DOHH2 (cell line): Measurements from ENCODE around the gene HLA-DMA.

Source experiments
- CTCF ChIP-seq: fragments of 200-600 bp; sonication (generic); IDR thresholded peaks from one replicate; pipeline ENCODE4 v1.5.1; 2014; ENCODE audit warnings: antibody characterized with exemption, mild to moderate bottlenecking, low read depth, low read length; ENCODE audit not compliant: poor library complexity, severe bottlenecking
- EZH2phosphoT487 ChIP-seq: fragments of 200-600 bp; sonication (generic); IDR thresholded peaks from 2 replicates; pipeline ENCODE4 v1.6.1; 2017; ENCODE audit warnings: borderline replicate concordance, mild to moderate bottlenecking, antibody characterized with exemption, low read length, moderate library complexity, mixed read lengths

GRCh38 chr6:32954267-32954666 is 1.4 kb upstream of the HLA-DMA start:
- TF ChIP-seq CTCF (no peak), EZH2phosphoT487 (no peak)
